CD4-positive, CD25-positive, alpha-beta regulatory T cell (primary cell): ENCODE results near the gene UGDH. TPM values are rescaled to one million over a fixed set of nuclear protein-coding genes. Genes with fewer than 3 reads are reported as not detected.
"Not testable (repeated sequence)": the region's sequence is repeated elsewhere in the genome, so short reads cannot be mapped to it uniquely, and the experiment has no call there.

Experiments
- ATAC-seq, 2 donors: fragments of 150-1000 bp; cut with Tn5 transposase; one replicate each; pipeline ENCODE4 v1.10.0; 2021; ENCODE audit warnings: low read depth in 2 of 2, moderate number of reproducible peaks in 2 of 2, moderate library complexity in 1 of 2
- DNase-seq, 3 donors: peaks; one replicate each; pipeline versions ENCODE4 v3.0.0 to v3.0.0-alpha.2; 2012 to 2022; ENCODE audit warnings: mixed read lengths in 1 of 3
- H3K27ac ChIP-seq: one replicate; pipeline ENCODE4 v1.7.0; 2013; ENCODE audit warnings: mild to moderate bottlenecking, low read length; ENCODE audit not compliant: insufficient read depth, poor library complexity, severe bottlenecking
- H3K27me3 ChIP-seq: one replicate; pipeline ENCODE4 v1.7.0; 2013; ENCODE audit warnings: low read length; ENCODE audit not compliant: control insufficient read depth, insufficient read depth
- H3K36me3 ChIP-seq: one replicate; pipeline ENCODE4 v1.7.0; 2013; ENCODE audit warnings: mild to moderate bottlenecking, low read length, moderate library complexity; ENCODE audit not compliant: control insufficient read depth, insufficient read depth
- H3K4me1 ChIP-seq: 2 replicates; pipeline ENCODE4 v1.7.0; 2013; ENCODE audit warnings: mild to moderate bottlenecking, low read length; ENCODE audit not compliant: insufficient read depth, control insufficient read depth, poor library complexity, severe bottlenecking
- H3K4me3 ChIP-seq: one replicate; pipeline ENCODE4 v1.7.0; 2013; ENCODE audit warnings: low read depth, mild to moderate bottlenecking, low read length, moderate library complexity
- H3K9me3 ChIP-seq, 2 experiments: 1 replicate in 1 of 2; 2 replicates in 1 of 2; pipeline ENCODE4 v1.7.0; 2013; ENCODE audit warnings: low read length in 2 of 2, mild to moderate bottlenecking in 1 of 2, moderate library complexity in 1 of 2; ENCODE audit not compliant: control insufficient read depth in 2 of 2
- H3K27ac Mint-ChIP-seq, 3 donors: one replicate each; pipeline ENCODE4 v1.8.0; 2020 to 2022; ENCODE audit warnings: mild to moderate bottlenecking in 3 of 3, mixed read lengths in 3 of 3, moderate library complexity in 2 of 3
- H3K27me3 Mint-ChIP-seq: one replicate; pipeline ENCODE4 v1.8.0; 2022; ENCODE audit warnings: mild to moderate bottlenecking, mixed read lengths
- H3K36me3 Mint-ChIP-seq: one replicate; pipeline ENCODE4 v1.8.0; 2020; ENCODE audit warnings: mixed read lengths
- H3K4me1 Mint-ChIP-seq, 4 donors: one replicate each; pipeline ENCODE4 v1.8.0; 2020 to 2022; ENCODE audit warnings: mixed read lengths in 4 of 4, mild to moderate bottlenecking in 1 of 4
- H3K4me3 Mint-ChIP-seq, 4 donors: one replicate each; pipeline ENCODE4 v1.8.0; 2020 to 2022; ENCODE audit warnings: mild to moderate bottlenecking in 4 of 4, mixed read lengths in 4 of 4, moderate library complexity in 3 of 4
- H3K9me3 Mint-ChIP-seq, 7 donors: one replicate each; pipeline ENCODE4 v1.8.0; 2020 to 2022; ENCODE audit warnings: mixed read lengths in 7 of 7, mild to moderate bottlenecking in 3 of 7, moderate library complexity in 2 of 7
- polyA plus RNA-seq, 4 donors: library from polyadenylated mRNA; unstranded; fragments of 300-500 nt; fragmentation: Illumina TruSeq; gene quantifications; one replicate each; pipeline ENCODE4 v1.2.3, GENCODE V29; 2021
- total RNA-seq: library from RNA; stranded (reverse); gene quantifications from one replicate; pipeline ENCODE4 v1.2.3, GENCODE V29; 2022

Gene UGDH
- total and polyA plus RNA-seq, 5 donors from 2014 or later: 6.7 to 23.1 (median 18.9) TPM

GRCh38 chr4:39563346-39563847 is 36.2 kb upstream of the UGDH start:
- Histone ChIP-seq H3K9me3 (no peaks in the 10 kb centered on the region), H3K4me1 (no peaks in the 10 kb centered on the region), H3K36me3 (peaks cover 2% of the 10 kb centered on the region), H3K27ac (no peak overlapping the region), H3K27me3 (no peaks in the 10 kb centered on the region), H3K4me3 (no peak overlapping the region)
- H3K27me3 Mint-ChIP-seq: no peaks in the 10 kb centered on the region
- DNase-seq (no peak), ATAC-seq (no peak)
- peaks cover 24% of the 10 kb centered on the region for H3K36me3 Mint-ChIP-seq
- peaks cover 0 to 5% (median 2%) of the 10 kb centered on the region in 7 donors for H3K9me3 Mint-ChIP-seq
- H3K4me1 Mint-ChIP-seq: peaks cover 0 to 2% (median 1%) of the 10 kb centered on the region in 4 donors
- H3K27ac Mint-ChIP-seq: peak overlapping the region in 1 of 3 donors; percentile 39
- no peak overlapping the region for H3K4me3 Mint-ChIP-seq

- ATAC-seq (no peak), DNase-seq (no peak)
- H3K27ac ChIP-seq: no peak overlapping the region
- Mint-ChIP-seq H3K27ac (peak overlapping the region in 1 of 3 donors; percentile 56), H3K9me3 (peaks cover 0 to 5% (median 2%) of the 10 kb centered on the region in 7 donors), H3K4me1 (no peaks in the 10 kb centered on the region), H3K27me3 (no peaks in the 10 kb centered on the region), H3K4me3 (no peak overlapping the region), H3K36me3 (peaks cover 25% of the 10 kb centered on the region)
- no peaks in the 10 kb centered on the region for H3K4me1 ChIP-seq
- H3K27me3 ChIP-seq: no peaks in the 10 kb centered on the region
- no peaks in the 10 kb centered on the region for H3K9me3 ChIP-seq
- no peak overlapping the region for H3K4me3 ChIP-seq
- H3K36me3 ChIP-seq: peaks cover 2% of the 10 kb centered on the region
Observed at GRCh38 chr4:39562792-39563191, 35.6 kb upstream of the UGDH start.

- Mint-ChIP-seq H3K27me3 (no peaks in the 10 kb centered on the region), H3K36me3 (peaks cover 19% of the 10 kb centered on the region), H3K4me3 (no peak overlapping the region), H3K9me3 (peaks cover 0 to 3% (median 0%) of the 10 kb centered on the region in 7 donors), H3K4me1 (no peaks in the 10 kb centered on the region), H3K27ac (no peak overlapping the region)
- Histone ChIP-seq H3K4me3 (no peak overlapping the region), H3K27ac (no peak overlapping the region), H3K27me3 (no peaks in the 10 kb centered on the region), H3K9me3 (no peaks in the 10 kb centered on the region), H3K36me3 (peaks cover 2% of the 10 kb centered on the region), H3K4me1 (no peaks in the 10 kb centered on the region)
- DNase-seq: no peak
- no peak for ATAC-seq
Observed at GRCh38 chr4:39559626-39560025, 32.4 kb upstream of the UGDH start.

- Histone ChIP-seq H3K4me3 (no peak overlapping the region), H3K27ac (no peak overlapping the region), H3K27me3 (no peaks in the 10 kb centered on the region), H3K36me3 (no peaks in the 10 kb centered on the region), H3K4me1 (no peaks in the 10 kb centered on the region), H3K9me3 (no peaks in the 10 kb centered on the region)
- H3K27ac Mint-ChIP-seq: no peak overlapping the region
- H3K4me1 Mint-ChIP-seq: no peaks in the 10 kb centered on the region
- ATAC-seq (no peak), DNase-seq (no peak)
- H3K9me3 Mint-ChIP-seq: no peaks in the 10 kb centered on the region
- H3K27me3 Mint-ChIP-seq: no peaks in the 10 kb centered on the region
- no peak overlapping the region for H3K4me3 Mint-ChIP-seq
- H3K36me3 Mint-ChIP-seq: peaks cover 15% of the 10 kb centered on the region
Observed at GRCh38 chr4:39555472-39555871, 28.2 kb upstream of the UGDH start.

- no peak for DNase-seq
- no peaks in the 10 kb centered on the region for H3K27me3 Mint-ChIP-seq
- Histone ChIP-seq H3K27me3 (no peaks in the 10 kb centered on the region), H3K36me3 (no peaks in the 10 kb centered on the region), H3K4me3 (no peak overlapping the region), H3K9me3 (no peaks in the 10 kb centered on the region), H3K4me1 (no peaks in the 10 kb centered on the region), H3K27ac (no peak overlapping the region)
- H3K4me1 Mint-ChIP-seq: no peaks in the 10 kb centered on the region
- no peak overlapping the region for H3K4me3 Mint-ChIP-seq
- no peak for ATAC-seq
- H3K36me3 Mint-ChIP-seq: peaks cover 6% of the 10 kb centered on the region
- peak overlapping the region in 1 of 3 donors; percentile 31 for H3K27ac Mint-ChIP-seq
- H3K9me3 Mint-ChIP-seq: no peaks in the 10 kb centered on the region
Observed at GRCh38 chr4:39548425-39549067, 21.3 kb upstream of the UGDH start.

GRCh38 chr4:39544580-39545315 is 17.5 kb upstream of the UGDH start:
- H3K4me1 Mint-ChIP-seq: no peaks in the 10 kb centered on the region
- no peaks in the 10 kb centered on the region for H3K27me3 Mint-ChIP-seq
- Histone ChIP-seq H3K36me3 (no peaks in the 10 kb centered on the region), H3K27ac (no peak overlapping the region), H3K9me3 (no peaks in the 10 kb centered on the region), H3K4me1 (no peaks in the 10 kb centered on the region), H3K4me3 (no peak overlapping the region), H3K27me3 (no peaks in the 10 kb centered on the region)
- no peak for ATAC-seq
- no peak overlapping the region for H3K4me3 Mint-ChIP-seq
- no peaks in the 10 kb centered on the region for H3K9me3 Mint-ChIP-seq
- peaks cover 3% of the 10 kb centered on the region for H3K36me3 Mint-ChIP-seq
- DNase-seq: no peak
- no peak overlapping the region for H3K27ac Mint-ChIP-seq

- not testable (repeated sequence) for DNase-seq
Observed at GRCh38 chr4:39544080-39544479, 16.8 kb upstream of the UGDH start.

More at GRCh38 chr4:39544080-39544479, 16.8 kb upstream of the UGDH start:
- not testable (repeated sequence) for H3K4me1 Mint-ChIP-seq, H3K27me3 Mint-ChIP-seq, ATAC-seq, H3K36me3 ChIP-seq, H3K36me3 Mint-ChIP-seq, H3K9me3 ChIP-seq, H3K9me3 Mint-ChIP-seq, H3K4me1 ChIP-seq, H3K4me3 Mint-ChIP-seq, H3K27me3 ChIP-seq, H3K27ac ChIP-seq, H3K4me3 ChIP-seq
- H3K27ac Mint-ChIP-seq: peak overlapping the region in 1 of 3 donors; percentile 82
